HG03378 (cell line): ENCODE results near the gene TFF3.
"Not testable (repeated sequence)": the region's sequence is repeated elsewhere in the genome, so short reads cannot be mapped to it uniquely, and the experiment has no call there.

Source experiments
- ATAC-seq: cut with Tn5 transposase; IDR thresholded peaks from one replicate; pipeline ENCODE4 v1.9.1; 2021; ENCODE audit warnings: mild to moderate bottlenecking, moderate library complexity; ENCODE audit not compliant: unreplicated experiment

Gene TFF3

DNA sequence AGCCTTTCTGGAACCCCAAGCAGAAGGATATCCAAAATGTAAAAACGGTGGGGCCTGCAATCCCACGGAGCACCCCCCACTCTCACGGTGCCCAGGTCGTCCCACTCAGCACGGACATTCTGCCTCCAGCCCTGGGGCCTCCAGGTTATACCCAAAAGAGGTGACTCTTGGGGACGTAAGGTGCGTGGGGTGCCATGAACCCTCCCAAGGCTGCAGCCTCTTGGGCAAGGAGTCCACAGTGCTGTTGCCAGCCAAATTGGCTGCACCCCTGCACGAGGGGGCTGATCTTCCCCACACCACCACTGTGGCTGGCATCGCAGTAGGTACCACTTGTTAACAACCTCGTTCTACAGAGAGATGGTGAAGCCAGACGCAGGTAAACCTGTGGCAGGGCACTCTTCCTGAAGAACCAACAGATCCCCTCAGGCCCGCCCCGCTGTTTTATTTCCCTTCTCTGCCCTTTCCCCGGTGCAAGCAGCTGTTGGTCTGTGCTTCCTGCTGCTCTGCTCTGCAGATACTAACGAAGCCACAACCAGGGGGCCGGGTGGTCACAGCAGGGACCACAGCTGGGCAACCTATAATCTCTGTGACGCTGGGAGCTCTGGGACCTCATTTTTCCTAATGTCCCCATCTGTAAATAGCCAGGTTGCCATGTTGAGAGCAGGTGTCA is 8.7 kb downstream of the TFF3 start:
- ATAC-seq, result no peak

- ATAC-seq, result no peak
These were observed 9.5 kb downstream of the TFF3 start for GRCh38 chr21:42305707-42306147.

DNA sequence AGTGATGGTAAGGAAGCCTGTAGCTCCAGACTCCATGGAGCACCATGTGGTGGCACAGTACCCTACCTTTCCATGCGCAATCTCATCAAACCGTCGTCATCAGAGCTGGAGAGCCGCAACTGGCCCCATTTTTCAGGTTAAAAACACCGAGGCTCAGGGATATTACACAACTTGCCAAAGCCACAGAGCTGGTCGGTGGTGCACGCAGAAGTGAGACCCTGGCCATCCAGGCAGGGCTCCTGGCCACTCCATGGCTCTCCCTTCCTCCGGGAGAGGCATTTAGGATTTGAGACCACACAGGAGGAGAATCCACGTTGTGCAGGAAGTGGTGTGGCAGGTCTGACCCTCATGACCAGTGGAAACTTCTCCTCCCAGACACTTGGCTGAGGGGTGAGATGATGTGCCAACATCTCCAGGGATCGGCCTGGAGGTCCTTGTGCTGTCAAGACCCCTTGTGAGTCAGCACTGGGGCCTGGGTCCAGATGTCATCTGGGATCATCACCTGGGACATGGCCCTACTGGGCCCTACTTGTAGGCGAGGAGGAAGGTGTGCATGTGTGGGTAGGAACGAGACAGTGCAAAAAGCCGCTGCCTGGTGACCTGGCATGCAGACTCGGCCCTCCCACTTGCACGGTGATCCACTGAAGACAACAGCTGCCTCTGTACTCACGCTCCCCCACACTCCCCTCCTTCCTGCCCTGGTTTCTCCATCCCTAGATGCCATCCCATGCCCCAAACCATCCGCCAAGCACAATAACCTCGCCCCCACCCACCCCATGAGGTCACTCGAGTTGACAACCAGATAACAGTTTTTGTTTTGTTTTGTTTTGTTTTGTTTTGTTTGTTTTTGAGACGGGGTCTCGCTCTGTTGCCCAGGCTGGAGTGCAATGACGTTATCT is 10.4 kb downstream of the TFF3 start:
- no peak for ATAC-seq

GRCh38 chr21:42303443-42303842 is 11.8 kb downstream of the TFF3 start:
- ATAC-seq, result no peak

DNA sequence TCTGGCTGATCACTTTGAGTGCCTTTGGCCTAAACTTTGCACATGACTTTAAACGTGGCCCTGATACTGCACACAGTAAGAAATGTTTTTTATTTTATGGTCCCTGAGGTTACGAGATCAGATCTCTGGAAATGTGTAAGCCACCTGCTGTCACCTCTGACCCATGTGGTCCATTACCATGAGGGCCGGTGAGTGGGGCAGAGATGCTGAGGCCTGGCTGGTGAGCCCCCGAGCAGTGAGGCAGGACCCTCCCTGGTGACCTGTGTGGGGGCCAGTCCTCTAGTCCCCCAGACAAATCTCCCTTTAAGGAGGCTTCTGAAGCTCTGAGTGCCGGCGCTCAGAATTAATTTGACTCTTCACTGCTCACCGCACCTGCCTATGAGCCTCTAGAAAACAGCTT is 12.4 kb downstream of the TFF3 start:
- no peak for ATAC-seq

- no peak for ATAC-seq
These were observed 13.0 kb downstream of the TFF3 start for GRCh38 chr21:42302076-42302650.

DNA sequence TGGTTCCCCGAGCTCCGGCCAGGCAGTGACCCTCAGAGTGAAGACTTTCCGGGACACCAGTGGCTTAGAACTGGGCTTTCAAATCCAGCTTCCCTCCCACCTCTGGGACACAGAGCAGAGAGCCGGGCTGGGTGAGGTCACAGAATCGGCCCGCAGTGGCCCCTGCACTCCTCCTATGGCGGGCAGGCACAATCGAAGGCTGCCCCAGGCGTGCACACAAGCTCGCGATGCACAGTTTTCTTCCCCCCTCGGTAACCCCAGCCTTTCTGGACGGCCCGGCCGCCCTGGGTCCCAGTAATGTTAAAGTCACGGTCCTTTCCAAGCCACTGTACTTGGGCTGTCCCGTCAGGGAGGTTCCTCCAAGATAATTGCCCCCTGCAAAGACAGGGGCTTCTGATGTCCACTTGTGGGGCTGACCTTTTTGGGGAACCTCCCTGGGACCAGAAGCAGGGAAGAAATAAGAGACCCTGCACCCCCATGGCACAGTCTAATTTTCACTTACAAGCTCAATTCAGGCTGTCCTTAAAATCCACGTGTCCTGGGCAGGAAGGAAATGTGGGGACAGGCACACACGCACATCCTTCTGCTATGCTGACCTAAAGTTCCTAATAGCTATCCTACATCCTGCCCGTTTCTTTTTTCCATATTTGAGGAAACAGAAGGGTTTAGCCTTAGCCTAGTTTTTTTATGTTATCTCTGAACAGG is 13.7 kb downstream of the TFF3 start:
- ATAC-seq, result no peak

DNA sequence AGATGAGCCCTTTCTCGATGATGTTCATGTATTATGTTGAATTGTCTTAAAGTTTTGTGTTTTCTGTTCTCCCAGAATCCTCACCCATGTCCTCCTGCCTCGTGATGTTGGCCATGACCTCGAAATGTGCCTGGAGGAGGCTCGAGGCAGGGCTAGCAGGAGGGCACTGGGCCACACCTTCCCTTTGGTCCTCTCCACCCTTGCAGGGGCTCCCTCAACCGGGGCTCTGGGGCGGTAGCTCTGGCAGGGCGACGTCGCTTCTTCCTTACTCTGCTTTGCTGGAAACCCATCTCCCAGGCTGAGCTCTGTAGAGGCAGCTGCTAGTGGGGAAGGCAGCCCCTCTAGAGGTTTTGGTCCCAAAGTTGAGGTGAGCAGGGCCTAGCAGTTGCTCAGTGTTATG is 14.3 kb downstream of the TFF3 start:
- ATAC-seq, result no peak

DNA sequence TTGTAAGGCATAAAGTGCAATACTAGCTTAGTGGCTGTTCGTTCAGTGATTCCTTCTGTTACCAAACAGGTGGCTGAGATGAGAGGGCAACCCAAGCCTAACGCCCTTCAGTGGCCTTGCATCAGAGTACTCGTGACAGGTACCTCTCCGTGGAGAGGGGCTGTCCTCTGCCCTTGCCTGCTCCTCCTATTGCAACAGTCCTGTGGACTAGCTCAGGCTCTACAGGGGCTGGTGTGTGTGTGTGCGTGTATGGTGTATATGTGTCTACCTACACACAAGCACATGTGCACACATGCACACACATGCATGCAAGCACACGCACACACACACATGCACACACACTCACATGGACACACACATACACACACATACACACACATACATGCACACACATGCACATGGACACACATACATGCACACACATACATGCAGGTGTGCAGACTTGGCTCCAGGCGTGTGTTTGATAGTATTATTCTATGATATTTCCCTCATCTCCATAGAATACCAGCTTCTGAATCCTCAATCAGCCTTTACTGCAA is 15.1 kb downstream of the TFF3 start:
- ATAC-seq, result no peak

- no peak for ATAC-seq
These were observed 15.7 kb downstream of the TFF3 start for GRCh38 chr21:42299324-42300044.

- no peak for ATAC-seq
These were observed 16.6 kb downstream of the TFF3 start for GRCh38 chr21:42298657-42299056.

DNA sequence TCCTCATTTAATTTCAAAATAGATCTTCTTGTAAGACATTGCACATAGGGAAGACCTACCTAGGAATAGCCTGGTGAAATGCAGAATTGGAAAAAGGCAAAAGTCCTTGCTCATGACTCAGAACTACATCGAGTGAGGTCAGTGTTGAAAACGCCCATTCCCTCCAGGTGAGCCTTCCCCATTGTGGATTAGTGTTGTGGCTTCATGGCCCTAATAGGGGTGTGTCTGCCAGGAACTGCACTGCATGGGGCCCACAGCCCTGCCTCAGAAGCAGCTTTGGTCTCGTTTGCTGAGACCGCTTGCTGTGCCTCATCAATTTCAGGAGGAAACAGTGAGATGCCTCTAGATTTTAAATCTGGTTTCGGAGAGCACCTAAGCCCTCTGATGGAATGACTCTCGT is 17.0 kb downstream of the TFF3 start:
- no peak for ATAC-seq

- no peak for ATAC-seq
These were observed 17.8 kb downstream of the TFF3 start for GRCh38 chr21:42297377-42297776.

GRCh38 chr21:42296501-42296900 is 18.7 kb downstream of the TFF3 start:
- no peak for ATAC-seq

DNA sequence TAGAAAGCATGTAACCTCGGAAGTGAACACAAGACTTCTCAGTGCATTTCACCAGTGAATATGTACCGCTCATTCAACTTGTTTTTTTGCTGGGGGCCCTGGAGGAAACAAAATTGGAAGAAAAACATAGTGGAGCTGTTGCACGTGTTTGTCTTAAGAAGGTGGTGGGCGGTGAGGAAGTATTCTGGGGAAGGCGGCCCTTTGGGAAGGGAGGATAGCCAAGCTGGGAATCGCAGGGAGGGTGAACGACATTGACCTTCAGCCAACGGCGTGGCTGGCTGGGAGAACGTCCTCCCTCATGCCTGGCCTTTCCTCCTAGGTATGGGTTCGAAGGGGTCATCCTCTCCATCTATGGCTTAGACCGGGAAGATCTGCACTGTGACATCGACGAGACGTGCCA is 19.4 kb downstream of the TFF3 start:
- ATAC-seq, result no peak

DNA sequence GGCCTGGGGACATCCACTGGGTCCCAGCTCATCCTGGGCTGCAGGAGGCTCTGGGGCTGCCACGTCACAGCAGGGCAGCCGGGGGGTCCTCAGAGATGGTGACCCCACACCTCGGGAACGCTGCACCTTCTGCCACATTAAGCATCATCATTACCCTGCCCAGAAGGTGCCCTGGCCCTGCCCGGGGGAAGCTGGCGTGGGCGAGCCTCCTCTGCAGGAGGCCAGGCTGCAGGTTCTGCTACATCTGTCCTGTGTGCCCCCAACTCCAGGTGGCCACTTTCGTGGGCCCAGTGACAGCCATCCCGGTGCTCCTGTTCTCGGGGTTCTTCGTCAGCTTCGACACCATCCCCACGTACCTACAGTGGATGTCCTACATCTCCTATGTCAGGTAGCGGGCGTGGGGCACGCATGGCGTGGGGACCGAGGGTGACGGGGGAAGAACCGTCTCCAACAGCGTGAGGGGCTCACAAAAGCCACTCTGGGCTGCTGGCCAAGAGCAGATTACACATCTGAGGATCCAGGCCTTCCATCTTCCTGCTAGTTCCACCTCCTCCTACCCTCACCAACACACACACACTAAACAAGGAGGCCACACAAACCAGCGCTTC is 20.8 kb downstream of the TFF3 start:
- no peak for ATAC-seq

DNA sequence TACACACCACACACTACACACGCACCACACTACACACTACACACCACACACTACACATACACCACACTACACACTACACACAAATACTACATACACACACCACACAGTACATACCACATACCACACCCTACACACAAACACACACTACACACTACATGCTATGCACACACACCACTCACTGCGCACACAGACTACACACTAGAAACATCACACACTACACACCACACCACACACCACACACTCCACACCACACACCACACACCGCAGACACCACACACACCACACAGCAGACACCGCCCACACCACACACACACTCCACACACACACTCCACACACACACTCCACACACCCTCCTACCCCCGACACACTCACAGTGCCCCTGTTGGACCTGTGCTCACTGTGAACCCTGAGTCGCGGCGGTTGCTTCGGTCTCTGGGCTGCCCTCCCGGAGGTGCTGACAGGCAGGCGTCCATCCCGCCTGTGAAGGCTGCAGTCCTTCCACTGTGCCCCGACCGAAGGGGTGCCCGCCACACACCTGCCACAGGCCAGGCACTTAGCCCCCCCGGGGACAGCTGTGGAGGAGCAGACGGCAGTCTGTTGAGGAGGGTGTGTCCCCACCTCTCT is 21.4 kb downstream of the TFF3 start:
- no peak for ATAC-seq

- ATAC-seq, result not testable (repeated sequence)
These were observed 22.6 kb downstream of the TFF3 start for GRCh38 chr21:42292563-42293142.
